Cardiac ventricle fibroblast (primary cell): ENCODE results near the gene SSBP3. TPM values are rescaled to one million over a fixed set of nuclear protein-coding genes. Genes with fewer than 3 reads are reported as not detected.

Experiments
- total RNA-seq: library from RNA; depleted of rRNA; stranded (reverse); fragments of >200 nt; gene quantifications from 2 replicates; pipeline ENCODE4 v1.2.3, GENCODE V29; 2015

The SSBP3 gene
- total RNA-seq: 17.8 and 25.5 TPM in 2 replicates

GRCh38 chr1:54406339-54407153, at the start of gene SSBP3:
Gene SSBP3 (minus strand): TSS chr1:54406394.

GRCh38 chr1:54199765-54200518, 206.3 kb downstream of the SSBP3 start, which contains the start of the genes CYB5RL and MRPL37:
Gene CYB5RL (minus strand): TSS chr1:54200030. CDS start chr1:54195616, 4,414 bp downstream.
Gene MRPL37 (plus strand): TSS chr1:54200167. CDS start chr1:54200244, 77 bp downstream.

Other genes starting within 250 kb of the SSBP3 start
- 3.6 and 4.6 TPM in 2 replicates for gene CYB5RL, start 206.4 kb downstream of the SSBP3 start, total RNA-seq
- gene MRPL37, start 206.2 kb downstream of the SSBP3 start, total RNA-seq: 68.3 and 72.1 TPM in 2 replicates
- 0.69 and 1.5 TPM in 2 replicates for gene ACOT11, start 141.8 kb upstream of the SSBP3 start, total RNA-seq
- gene FAM151A, start 217.1 kb upstream of the SSBP3 start, total RNA-seq: not detected in 2 replicates
- gene MROH7, start 235.4 kb upstream of the SSBP3 start, total RNA-seq: 0.05 TPM in 1 of 2 replicates, not detected in the other